ENCODE measurements around the gene TRIO. TPM values are rescaled to one million over a fixed set of nuclear protein-coding genes. Genes with fewer than 3 reads are reported as not detected.
"Not testable (repeated sequence)": the region's sequence is repeated elsewhere in the genome, so short reads cannot be mapped to it uniquely, and the experiment has no call there.

TRIO gene
- total RNA-seq: 139 and 281 TPM in 2 replicates
- polyA plus RNA-seq: 120 and 134 TPM in 2 replicates
- polyA plus RNA-seq (2012): 77.4 and 100 TPM in 2 replicates
- 721 and 815 TPM in 2 replicates for polyA minus RNA-seq (ENCODE audit: low replicate concordance)

GRCh38 chr5:14142827-14143545, at the start of gene TRIO:
Gene TRIO, plus strand, starts transcription at chr5:14143342. Its CDS starts 384 bp downstream, at chr5:14143726.
- peaks cover 5% of the 10 kb centered on the region for H3K4me1 ChIP-seq (ENCODE audit: control insufficient read depth, extremely low read depth, insufficient read depth, low read length)
- peaks cover 2% of the 10 kb centered on the region for H3K36me3 ChIP-seq (ENCODE audit: control insufficient read depth, insufficient read depth, low read length)
- peak within 1 kb of the TSS; percentile 82 to 99 (median 93) for H3K4me3 ChIP-seq (replicated peaks in 1 of 4; ENCODE audit: control extremely low read depth in 1 of 4, insufficient read depth in 1 of 4, low read depth in 3 of 4, low read length in 4 of 4)
- H3K79me2 ChIP-seq (ENCODE audit: control insufficient read depth, insufficient read depth, low read length): peaks cover 49% of the 10 kb centered on the region
- TF ChIP-seq EZH2 (IDR thresholded peaks at IDR 0.05; ENCODE audit: low read length, missing control alignments) (no peak), CTCF (conservative IDR thresholded peaks at IDR 0.05 in 1 of 2, IDR thresholded peaks at IDR 0.05 in 1 of 2; ENCODE audit: low read depth in 1 of 2, low read length in 2 of 2) (peak; percentile 44 to 45)
- H3K27ac ChIP-seq (ENCODE audit: insufficient read depth, low read length): peak within 1 kb of the TSS; percentile 95
- no peaks in the 10 kb centered on the region for H3K27me3 ChIP-seq (ENCODE audit: control insufficient read depth, insufficient read depth, low read length)
- peak within 1 kb of the TSS; percentile 91 for H3K9ac ChIP-seq (ENCODE audit: insufficient read depth, low read length)
- H2AFZ ChIP-seq (ENCODE audit: low read length): peak within 1 kb of the TSS; percentile 43
- no peaks in the 10 kb centered on the region for H3K9me3 ChIP-seq (ENCODE audit: control insufficient read depth, insufficient read depth, low read depth, low read length)
- no peaks in the 10 kb centered on the region for H4K20me1 ChIP-seq (ENCODE audit: control insufficient read depth, extremely low read depth, insufficient read depth, low read length)
- peak within 1 kb of the TSS; percentile 73 for H3K4me2 ChIP-seq (ENCODE audit: extremely low read depth, insufficient read depth, low read length)
- DNase-seq (ENCODE audit: low read depth in 2 of 2): peak; percentile 85 to 93

- not testable (repeated sequence) for H3K27me3 ChIP-seq (ENCODE audit: control insufficient read depth, insufficient read depth, low read length); H3K27ac ChIP-seq (ENCODE audit: insufficient read depth, low read length); H3K4me1 ChIP-seq (ENCODE audit: control insufficient read depth, extremely low read depth, insufficient read depth, low read length); H3K4me2 ChIP-seq (ENCODE audit: extremely low read depth, insufficient read depth, low read length); H3K9ac ChIP-seq (ENCODE audit: insufficient read depth, low read length); H3K9me3 ChIP-seq (ENCODE audit: control insufficient read depth, insufficient read depth, low read depth, low read length); H3K79me2 ChIP-seq (ENCODE audit: control insufficient read depth, insufficient read depth, low read length); H4K20me1 ChIP-seq (ENCODE audit: control insufficient read depth, extremely low read depth, insufficient read depth, low read length); H2AFZ ChIP-seq (ENCODE audit: low read length); H3K4me3 ChIP-seq (replicated peaks in 1 of 4; ENCODE audit: control extremely low read depth in 1 of 4, insufficient read depth in 1 of 4, low read depth in 3 of 4, low read length in 4 of 4); H3K36me3 ChIP-seq (ENCODE audit: control insufficient read depth, insufficient read depth, low read length)
- peak in 1 of 2 donors; percentile 24 for DNase-seq (ENCODE audit: low read depth in 2 of 2)
Observed at GRCh38 chr5:14097380-14097779, 45.8 kb upstream of the TRIO start.

GRCh38 chr5:14097998-14098471, 45.1 kb upstream of the TRIO start:
- Histone ChIP-seq H3K4me3 (replicated peaks in 1 of 4; ENCODE audit: control extremely low read depth in 1 of 4, insufficient read depth in 1 of 4, low read depth in 3 of 4, low read length in 4 of 4) (no peak overlapping the region), H2AFZ (ENCODE audit: low read length) (no peak overlapping the region), H3K27ac (ENCODE audit: insufficient read depth, low read length) (peak overlapping the region; percentile 58), H4K20me1 (ENCODE audit: control insufficient read depth, extremely low read depth, insufficient read depth, low read length) (no peaks in the 10 kb centered on the region), H3K4me1 (ENCODE audit: control insufficient read depth, extremely low read depth, insufficient read depth, low read length) (no peaks in the 10 kb centered on the region), H3K9me3 (ENCODE audit: control insufficient read depth, insufficient read depth, low read depth, low read length) (no peaks in the 10 kb centered on the region), H3K9ac (ENCODE audit: insufficient read depth, low read length) (no peak overlapping the region), H3K79me2 (ENCODE audit: control insufficient read depth, insufficient read depth, low read length) (no peaks in the 10 kb centered on the region), H3K4me2 (ENCODE audit: extremely low read depth, insufficient read depth, low read length) (peak overlapping the region; percentile 27), H3K36me3 (ENCODE audit: control insufficient read depth, insufficient read depth, low read length) (no peaks in the 10 kb centered on the region), H3K27me3 (ENCODE audit: control insufficient read depth, insufficient read depth, low read length) (no peaks in the 10 kb centered on the region)
- TF ChIP-seq CTCF (conservative IDR thresholded peaks at IDR 0.05 in 1 of 2, IDR thresholded peaks at IDR 0.05 in 1 of 2; ENCODE audit: low read depth in 1 of 2, low read length in 2 of 2): no peak
- TF ChIP-seq EZH2 (IDR thresholded peaks at IDR 0.05; ENCODE audit: low read length, missing control alignments): no peak
- peak; percentile 68 to 75 for DNase-seq (ENCODE audit: low read depth in 2 of 2)
